8988T (cell line): Measurements from ENCODE around the gene ZNF446.
"Not testable (repeated sequence)": the region's sequence is repeated elsewhere in the genome, so short reads cannot be mapped to it uniquely, and the experiment has no call there.

Experiments used
- DNase-seq: peaks from one replicate; pipeline ENCODE4 v3.0.0; 2011

ZNF446 gene

DNA sequence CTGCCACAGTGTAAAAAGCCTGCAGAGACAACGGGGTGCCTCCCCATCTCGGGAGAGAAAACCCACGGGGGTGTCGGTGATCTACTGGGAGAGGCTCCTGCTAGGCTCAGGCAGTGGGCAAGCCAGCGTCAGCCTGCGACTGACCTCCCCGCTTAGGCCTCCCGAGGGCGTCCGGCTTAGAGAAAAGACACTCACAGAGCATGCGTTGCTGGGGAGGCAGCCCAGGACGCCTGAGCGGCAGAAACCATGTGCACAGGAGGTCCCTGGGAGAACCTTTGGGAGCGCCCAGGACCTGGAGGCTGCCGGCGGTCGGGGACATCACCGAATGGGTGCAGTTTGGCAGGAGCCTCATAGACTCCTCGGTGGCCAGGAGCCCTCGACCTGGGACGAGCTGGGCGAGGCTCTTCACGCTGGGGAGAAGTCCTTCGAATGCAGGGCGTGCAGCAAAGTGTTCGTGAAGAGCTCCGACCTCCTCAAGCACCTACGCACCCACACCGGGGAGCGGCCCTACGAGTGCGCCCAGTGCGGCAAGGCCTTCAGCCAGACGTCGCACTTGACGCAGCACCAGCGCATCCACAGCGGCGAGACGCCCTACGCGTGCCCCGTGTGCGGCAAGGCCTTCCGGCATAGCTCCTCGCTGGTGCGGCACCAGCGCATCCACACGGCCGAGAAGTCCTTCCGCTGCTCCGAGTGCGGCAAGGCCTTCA lies 5.2 kb upstream of the ZNF446 start:
- DNase-seq, result not testable (repeated sequence)

DNA sequence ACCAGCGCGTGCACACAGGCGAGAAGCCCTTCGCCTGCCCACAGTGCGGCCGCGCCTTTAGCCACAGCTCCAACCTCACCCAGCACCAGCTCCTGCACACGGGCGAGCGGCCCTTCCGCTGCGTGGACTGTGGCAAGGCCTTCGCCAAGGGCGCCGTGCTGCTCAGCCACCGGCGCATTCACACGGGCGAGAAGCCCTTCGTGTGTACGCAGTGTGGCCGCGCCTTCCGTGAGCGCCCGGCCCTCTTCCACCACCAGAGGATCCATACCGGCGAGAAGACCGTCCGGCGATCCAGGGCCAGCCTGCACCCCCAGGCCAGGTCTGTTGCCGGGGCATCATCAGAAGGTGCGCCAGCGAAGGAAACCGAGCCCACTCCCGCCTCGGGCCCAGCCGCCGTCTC lies 4.4 kb upstream of the ZNF446 start:
- DNase-seq, result no peak

DNA sequence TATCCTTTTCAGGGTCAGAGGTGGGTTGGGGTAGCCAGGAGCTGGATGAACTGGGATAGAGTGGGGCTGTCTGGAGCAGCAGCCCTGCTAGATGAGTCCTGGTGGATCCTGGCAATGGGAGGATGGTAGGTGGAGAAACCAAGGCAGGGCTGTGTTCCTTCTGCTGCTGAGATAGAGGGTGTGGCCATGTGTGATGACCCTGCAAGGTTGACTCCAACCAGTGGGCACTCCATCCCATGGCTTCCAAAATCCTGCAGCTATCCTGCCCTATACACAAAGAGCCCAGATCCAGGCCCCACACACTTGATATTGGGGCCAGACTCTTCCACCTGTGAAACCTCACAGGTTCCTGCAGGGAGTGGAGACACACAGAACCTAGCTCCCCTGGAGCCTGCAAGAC lies 2.4 kb upstream of the ZNF446 start:
- DNase-seq, result no peak

DNA sequence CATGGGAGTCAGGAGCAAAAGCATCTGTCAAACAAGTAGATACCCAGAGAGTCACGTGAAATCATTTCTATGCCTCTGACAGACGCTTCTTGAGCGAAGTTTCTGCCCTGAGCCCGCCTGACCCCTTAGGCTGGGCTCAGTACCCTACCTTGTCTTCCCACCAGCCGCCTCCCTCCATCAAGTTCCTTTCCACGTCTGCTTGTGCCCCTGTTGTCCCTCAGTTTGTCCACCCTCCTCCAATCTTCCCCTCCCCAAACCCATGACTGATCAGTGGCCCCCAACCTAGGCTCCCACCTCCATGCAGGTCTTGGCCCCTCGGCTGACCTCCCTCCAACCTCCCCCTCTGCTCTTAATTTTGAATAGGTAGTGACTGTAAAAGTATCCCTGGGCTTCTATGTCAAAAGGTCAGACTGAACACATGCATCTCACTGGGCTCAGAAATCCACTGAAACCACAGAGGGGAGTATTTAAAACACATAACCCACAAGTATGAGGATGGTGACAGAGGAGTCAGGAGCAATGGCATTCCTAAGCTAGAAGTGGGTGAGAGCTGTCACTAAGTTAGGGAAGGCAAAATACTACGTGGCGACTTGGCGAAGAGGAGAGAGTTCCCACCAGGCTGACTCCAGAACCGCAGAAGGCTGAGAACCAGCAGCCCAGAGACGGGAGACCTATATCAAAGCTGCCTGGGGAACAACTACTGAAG lies 1.7 kb upstream of the ZNF446 start:
- no peak for DNase-seq

- DNase-seq, result no peak
Measured at GRCh38 chr19:58474997-58475713, 997 bp upstream of the ZNF446 start.

GRCh38 chr19:58476498-58477015 lies 405 bp downstream of the ZNF446 start:
- no peak for DNase-seq

GRCh38 chr19:58477130-58477529 lies 978 bp downstream of the ZNF446 start:
- no peak for DNase-seq

DNA sequence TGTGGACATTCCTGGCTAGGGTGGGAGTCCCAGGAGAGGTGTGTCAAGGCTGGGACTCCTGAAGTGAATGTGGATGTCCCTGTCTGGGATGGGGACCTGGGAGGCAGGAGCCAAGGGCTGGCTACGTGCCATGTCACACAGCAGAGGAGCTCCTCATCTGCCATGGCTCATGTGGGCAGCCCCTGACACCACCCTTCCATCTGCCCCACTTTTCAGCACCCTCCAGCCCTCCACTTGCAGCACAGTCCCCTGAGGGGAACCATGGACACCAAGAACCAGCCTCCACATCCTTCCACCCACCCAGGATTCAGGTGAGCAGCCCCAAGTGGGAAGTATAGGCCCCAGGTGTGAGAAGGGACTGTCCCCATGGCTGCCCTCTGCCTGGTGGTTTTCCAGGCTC lies 1.7 kb downstream of the ZNF446 start:
- DNase-seq, result no peak

GRCh38 chr19:58479303-58479702 lies 3.2 kb downstream of the ZNF446 start:
- DNase-seq, result no peak

DNA sequence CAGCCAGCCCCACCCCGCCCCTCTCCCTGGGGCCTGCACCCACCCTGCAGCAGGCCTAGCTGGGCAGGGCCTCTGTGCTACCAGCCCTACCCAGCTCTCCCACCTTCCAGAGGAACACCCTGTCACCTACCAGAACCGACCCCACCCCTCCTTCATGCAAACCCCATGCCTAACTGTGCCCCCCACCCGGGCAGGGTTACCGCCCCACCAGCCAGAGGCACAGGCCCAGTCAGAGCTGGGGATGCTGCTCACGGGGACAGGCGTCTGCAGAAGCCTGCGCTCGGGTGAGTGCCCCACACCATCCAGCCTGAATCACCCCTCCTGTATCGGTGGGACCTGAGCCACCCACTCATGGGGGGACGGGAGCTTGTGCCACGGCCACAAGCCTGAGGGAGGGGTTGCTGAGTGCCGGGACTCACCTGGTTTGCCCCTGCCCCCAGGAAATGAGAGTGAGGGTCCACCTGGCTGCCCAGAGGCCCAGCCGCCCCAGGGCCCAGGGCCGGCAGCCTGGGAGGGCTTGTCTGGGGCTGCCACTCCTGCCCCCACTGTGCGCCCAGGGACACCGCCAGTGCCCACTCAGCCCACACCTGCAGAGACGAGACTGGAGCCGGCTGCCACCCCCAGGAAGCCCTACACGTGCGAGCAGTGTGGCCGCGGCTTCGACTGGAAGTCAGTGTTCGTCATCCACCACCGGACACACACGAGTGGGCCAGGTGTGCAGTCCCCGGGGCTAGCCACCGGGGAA lies 3.8 kb downstream of the ZNF446 start:
- no peak for DNase-seq

DNA sequence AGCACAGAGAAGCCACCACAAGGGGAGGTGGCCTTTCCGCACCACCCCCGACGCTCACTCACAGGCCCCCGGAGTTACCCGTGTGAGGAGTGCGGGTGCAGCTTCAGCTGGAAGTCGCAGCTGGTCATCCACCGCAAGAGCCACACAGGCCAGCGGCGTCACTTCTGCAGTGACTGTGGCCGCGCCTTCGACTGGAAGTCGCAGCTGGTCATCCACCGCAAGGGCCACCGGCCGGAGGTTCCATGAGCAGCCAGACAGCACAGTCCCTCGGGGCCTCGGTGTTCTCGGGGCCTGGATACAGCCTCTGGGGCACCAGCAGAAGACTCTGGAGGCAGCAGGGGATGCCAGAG lies 4.3 kb downstream of the ZNF446 start:
- no peak for DNase-seq

- no peak for DNase-seq
Measured at GRCh38 chr19:58480831-58481230, 4.7 kb downstream of the ZNF446 start.

GRCh38 chr19:58482372-58482771 lies 6.2 kb downstream of the ZNF446 start:
- DNase-seq, result no peak

- DNase-seq, result no peak
Measured at GRCh38 chr19:58483776-58484175, 7.6 kb downstream of the ZNF446 start.

DNA sequence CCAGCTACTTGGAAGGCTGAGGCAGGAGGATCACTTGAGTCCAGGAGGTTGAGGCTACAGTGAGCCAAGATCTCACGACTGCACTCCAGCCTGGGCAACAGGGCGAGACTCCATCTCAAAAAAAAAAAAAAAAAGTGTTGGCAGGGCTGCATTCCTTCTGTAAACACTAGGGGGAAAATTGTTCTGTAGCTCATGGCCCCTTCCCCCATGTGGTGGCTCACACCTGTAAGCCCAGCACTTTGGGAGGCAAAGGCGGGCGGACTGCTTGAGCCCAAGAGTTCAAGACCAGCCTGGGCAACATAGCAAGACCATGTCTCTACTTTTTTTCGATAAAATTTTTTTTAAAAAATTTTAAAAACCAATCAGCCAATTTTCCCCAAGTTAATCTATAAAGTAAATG lies 8.2 kb downstream of the ZNF446 start:
- DNase-seq, result not testable (repeated sequence)

DNA sequence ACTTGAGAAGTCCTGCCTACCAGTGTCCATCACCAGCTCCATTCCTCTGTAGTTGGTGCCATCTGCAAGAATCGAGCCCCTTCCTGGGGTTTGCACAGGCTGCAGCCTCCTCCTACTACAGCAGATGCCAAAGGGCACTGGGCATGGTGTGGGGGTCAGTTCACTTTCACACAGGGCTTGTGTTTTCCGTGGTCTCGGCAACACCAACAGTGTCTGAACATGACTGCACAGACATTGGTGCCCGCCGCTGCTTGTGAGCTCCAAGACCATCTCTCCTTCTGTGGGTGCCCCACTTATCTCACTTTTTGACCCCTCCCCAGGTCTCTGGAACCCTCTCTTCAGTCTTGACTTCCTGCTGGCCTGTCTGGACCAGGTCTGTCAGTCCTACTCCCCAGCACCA lies 15.2 kb downstream of the ZNF446 start:
- no peak for DNase-seq

- no peak for DNase-seq
Measured at GRCh38 chr19:58492265-58492664, 16.1 kb downstream of the ZNF446 start.

GRCh38 chr19:58497634-58498170 lies 21.6 kb downstream of the ZNF446 start:
- DNase-seq, result no peak

DNA sequence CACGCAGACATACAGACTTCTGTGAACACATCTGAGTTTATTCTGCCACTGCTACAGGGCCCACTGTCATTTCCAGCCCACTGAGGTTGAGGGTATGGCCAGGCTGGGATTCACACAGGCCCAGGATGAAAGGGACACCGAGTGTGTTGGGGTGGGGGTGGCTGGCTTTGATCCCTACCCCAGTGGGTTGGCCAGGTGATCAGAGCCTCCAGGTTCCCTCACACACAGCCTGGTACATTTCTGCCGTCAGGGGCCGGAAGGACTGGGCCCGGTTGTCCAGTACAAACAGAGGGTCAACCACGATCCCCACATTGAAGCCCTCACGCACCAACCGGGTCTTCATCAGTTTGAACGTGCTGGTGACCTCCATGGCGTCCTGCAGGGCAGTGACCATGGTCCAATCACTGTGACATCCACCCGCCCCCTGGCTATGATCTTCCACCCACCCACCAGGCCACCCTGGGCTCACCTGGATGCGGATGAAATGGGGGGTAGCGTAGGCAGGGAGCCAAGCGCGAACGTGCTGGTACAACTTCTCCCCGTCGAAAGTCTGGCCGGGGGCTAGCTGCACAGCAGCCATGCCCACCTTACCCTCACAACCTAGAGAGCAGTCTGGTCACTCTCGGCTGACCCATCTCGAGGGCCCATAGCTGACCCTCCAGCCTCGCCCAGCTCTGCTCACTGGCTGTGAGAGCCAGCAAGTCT lies 22.3 kb downstream of the ZNF446 start:
- no peak for DNase-seq

- peak; percentile 77 for DNase-seq
Measured at GRCh38 chr19:58499021-58499927, 23.1 kb downstream of the ZNF446 start.

DNA sequence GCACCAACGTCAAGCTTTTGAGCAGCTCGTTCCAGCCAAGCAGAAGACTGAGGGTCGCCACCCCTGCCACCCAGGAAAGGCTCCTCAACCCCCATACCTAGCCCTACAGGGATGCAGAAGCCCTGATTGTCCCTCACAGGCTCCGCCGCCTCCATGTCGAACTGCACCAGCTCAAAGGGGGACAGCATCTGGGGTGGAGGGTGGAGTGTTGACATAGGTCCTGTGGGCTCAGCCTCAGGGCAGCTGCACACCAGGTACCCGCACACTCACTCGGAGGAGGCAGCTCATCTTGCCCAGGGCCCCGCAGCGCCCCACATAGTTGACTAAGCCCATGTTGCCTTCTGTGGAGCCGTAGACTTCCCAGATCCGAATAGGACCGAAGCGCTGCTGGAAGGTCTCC lies 24.1 kb downstream of the ZNF446 start:
- no peak for DNase-seq
